H9 (cell line): Measurements from ENCODE around the gene UNC93A. TPM values are rescaled to one million over a fixed set of nuclear protein-coding genes. Genes with fewer than 3 reads are reported as not detected.

Experiments
- DNase-seq: peaks from one replicate; pipeline ENCODE4 v3.0.0-alpha.2; 2017
- H2AFZ ChIP-seq: one replicate; pipeline ENCODE4 v1.6.1; 2013; ENCODE audit warnings: mild to moderate bottlenecking, low read length, control low read depth, moderate library complexity
- H2AK5ac ChIP-seq: 2 replicates; pipeline ENCODE4 v1.6.1; 2013; ENCODE audit warnings: low read length, control low read depth, mixed read lengths; ENCODE audit not compliant: insufficient read length
- H2BK120ac ChIP-seq: one replicate; pipeline ENCODE4 v1.6.1; 2013; ENCODE audit warnings: low read depth, mild to moderate bottlenecking, low read length, control low read depth, inconsistent platforms; ENCODE audit not compliant: poor library complexity, severe bottlenecking
- H2BK12ac ChIP-seq: 2 replicates; pipeline ENCODE4 v1.6.1; 2013; ENCODE audit warnings: low read length, control low read depth, mixed read lengths, low read depth; ENCODE audit not compliant: insufficient read length
- H2BK15ac ChIP-seq: 2 replicates; pipeline ENCODE4 v1.6.1; 2013; ENCODE audit warnings: low read depth, low read length, control low read depth
- H2BK20ac ChIP-seq: one replicate; pipeline ENCODE4 v1.6.1; 2013; ENCODE audit warnings: low read depth, mild to moderate bottlenecking, low read length, control low read depth, inconsistent platforms; ENCODE audit not compliant: poor library complexity, severe bottlenecking
- H2BK5ac ChIP-seq: 2 replicates; pipeline ENCODE4 v1.6.1; 2013; ENCODE audit warnings: low read length, control low read depth, mixed read lengths; ENCODE audit not compliant: insufficient read length
- H3K14ac ChIP-seq: 2 replicates; pipeline ENCODE4 v1.6.1; 2013; ENCODE audit warnings: low read length, control low read depth; ENCODE audit not compliant: insufficient read depth
- H3K18ac ChIP-seq: 2 replicates; pipeline ENCODE4 v1.6.1; 2013; ENCODE audit warnings: low read depth, mild to moderate bottlenecking, mixed read lengths, low read length, control low read depth; ENCODE audit not compliant: insufficient read length
- H3K23ac ChIP-seq: 2 replicates; pipeline ENCODE4 v1.6.1; 2013; ENCODE audit warnings: low read length, control low read depth, mixed read lengths, low read depth; ENCODE audit not compliant: insufficient read length
- H3K23me2 ChIP-seq: 2 replicates; pipeline ENCODE4 v1.6.1; 2013; ENCODE audit warnings: low read depth, mild to moderate bottlenecking, mixed read lengths, low read length, control low read depth; ENCODE audit not compliant: insufficient read length, poor library complexity, severe bottlenecking
- H3K27ac ChIP-seq: 2 replicates; pipeline ENCODE4 v1.5.1; 2013; ENCODE audit warnings: low read length, control low read depth, mixed read lengths, low read depth; ENCODE audit not compliant: insufficient read length
- H3K27me3 ChIP-seq: 2 replicates; pipeline ENCODE4 v1.6.1; 2013; ENCODE audit warnings: low read length, control low read depth, inconsistent platforms; ENCODE audit not compliant: insufficient read depth
- H3K4ac ChIP-seq: 2 replicates; pipeline ENCODE4 v1.6.1; 2013; ENCODE audit warnings: low read depth, mild to moderate bottlenecking, control low read depth, inconsistent platforms, low read length, moderate library complexity
- H3K4me1 ChIP-seq: 2 replicates; pipeline ENCODE4 v1.6.1; 2013; ENCODE audit warnings: low read length, control low read depth, inconsistent platforms; ENCODE audit not compliant: insufficient read depth
- H3K4me2 ChIP-seq: 2 replicates; pipeline ENCODE4 v1.6.1; 2013; ENCODE audit warnings: low read length, control low read depth, mixed read lengths; ENCODE audit not compliant: insufficient read length, insufficient read depth
- H3K56ac ChIP-seq: 2 replicates; pipeline ENCODE4 v1.6.1; 2013; ENCODE audit warnings: low read depth, mild to moderate bottlenecking, mixed read lengths, low read length, control low read depth; ENCODE audit not compliant: insufficient read length
- H3K79me1 ChIP-seq: 2 replicates; pipeline ENCODE4 v1.6.1; 2013; ENCODE audit warnings: low read depth, mild to moderate bottlenecking, moderate library complexity, low read length, control low read depth, inconsistent platforms; ENCODE audit not compliant: insufficient read depth, poor library complexity, severe bottlenecking
- H3K79me2 ChIP-seq: 2 replicates; pipeline ENCODE4 v1.6.1; 2013; ENCODE audit warnings: low read length, control low read depth, inconsistent platforms; ENCODE audit not compliant: insufficient read depth
- H3K9ac ChIP-seq: 2 replicates; pipeline ENCODE4 v1.6.1; 2013; ENCODE audit warnings: low read length, control low read depth, mixed read lengths; ENCODE audit not compliant: insufficient read length; ENCODE audit errors: extremely low read depth
- H3K9me3 ChIP-seq: one replicate; pipeline ENCODE4 v1.6.1; 2013; ENCODE audit warnings: low read depth, low read length, inconsistent platforms; ENCODE audit not compliant: control insufficient read depth
- H3T11ph ChIP-seq: one replicate; pipeline ENCODE4 v1.6.1; 2013; ENCODE audit warnings: mild to moderate bottlenecking, low read length, control low read depth, inconsistent platforms
- H4K20me1 ChIP-seq: one replicate; pipeline ENCODE4 v1.6.1; 2013; ENCODE audit not compliant: control insufficient read depth, insufficient read length, insufficient read depth
- H4K5ac ChIP-seq: 2 replicates; pipeline ENCODE4 v1.6.1; 2013; ENCODE audit warnings: low read depth, mild to moderate bottlenecking, mixed read lengths, low read length, control low read depth; ENCODE audit not compliant: insufficient read length
- H4K8ac ChIP-seq: replicated peaks from 2 replicates; pipeline ENCODE4 v1.6.1; 2013; ENCODE audit warnings: low read length, control low read depth, mixed read lengths, low read depth; ENCODE audit not compliant: insufficient read length
- H4K91ac ChIP-seq: 2 replicates; pipeline ENCODE4 v1.6.1; 2013; ENCODE audit warnings: low read depth, mild to moderate bottlenecking, moderate library complexity, mixed read lengths, low read length, control low read depth; ENCODE audit not compliant: insufficient read length
- H3K27ac Mint-ChIP-seq, 3 experiments: 2 replicates in 2 of 3; 3 replicates in 1 of 3; pipeline ENCODE4 v1.8.0; 2020 to 2021; ENCODE audit warnings: mixed read lengths in 3 of 3, mild to moderate bottlenecking in 1 of 3, moderate library complexity in 1 of 3
- H3K27me3 Mint-ChIP-seq: 2 replicates; pipeline ENCODE4 v1.8.0; 2021; ENCODE audit warnings: low read depth, mild to moderate bottlenecking, moderate library complexity, mixed read lengths
- H3K36me3 Mint-ChIP-seq, 3 experiments: 2 replicates in 2 of 3; 3 replicates in 1 of 3; pipeline ENCODE4 v1.8.0; 2020 to 2021; ENCODE audit warnings: low read depth in 3 of 3, mixed read lengths in 3 of 3; ENCODE audit not compliant: insufficient read depth in 1 of 3
- H3K4me1 Mint-ChIP-seq, 2 experiments: 2 replicates each; pipeline ENCODE4 v1.8.0; 2020; ENCODE audit warnings: mixed read lengths in 2 of 2
- H3K4me3 Mint-ChIP-seq, 2 experiments: 2 replicates in 1 of 2; 3 replicates in 1 of 2; pipeline ENCODE4 v1.8.0; 2020 to 2021; ENCODE audit warnings: mild to moderate bottlenecking in 2 of 2, mixed read lengths in 2 of 2, moderate library complexity in 1 of 2
- H3K9me3 Mint-ChIP-seq, 2 experiments: 2 replicates in 1 of 2; 3 replicates in 1 of 2; pipeline ENCODE4 v1.8.0; 2020; ENCODE audit warnings: mild to moderate bottlenecking in 2 of 2, mixed read lengths in 2 of 2, moderate library complexity in 1 of 2
- WGBS: extraction: QIAGEN DNeasy Blood & Tissue Kit; methylation state at CpG from one replicate; pipeline ENCODE4 v1.1.7; 2013; ENCODE audit warnings: missing lambda C conversion rate, low lambda C conversion rate, mixed read lengths; ENCODE audit not compliant: insufficient read length; ENCODE audit errors: extremely low coverage; 5-methylcytosine and 5-hydroxymethylcytosine counted together
- total RNA-seq: library from RNA; stranded (reverse); gene quantifications from 2 replicates; pipeline ENCODE4 v1.2.1, GENCODE V29; 2021
- TF ChIP-seq, protein P1 (sequence below): fragments of 200-600 bp; sonication (generic); conservative IDR thresholded peaks from 3 replicates; pipeline ENCODE4 v1.8.0; 2021; ENCODE audit warnings: antibody characterized with exemption, mild to moderate bottlenecking

Gene UNC93A
- total RNA-seq, 1 experiment from 2014 or later: 0.70 TPM

GRCh38 chr6:167350731-167351655 lies 59.9 kb downstream of the UNC93A start:
- H4K91ac ChIP-seq: no peak overlapping the region
- Mint-ChIP-seq H3K9me3 (peaks cover 19 to 20% of the 10 kb centered on the region in 2 experiments), H3K36me3 (peaks cover 0 to 16% (median 13%) of the 10 kb centered on the region in 3 experiments; a peak in 5 of 7 replicates), H3K4me3 (peak overlapping the region; percentile 69 to 77), H3K4me1 (peaks cover 12 to 13% of the 10 kb centered on the region in 2 experiments), H3K27ac (no peak overlapping the region), H3K27me3 (peaks cover 43% of the 10 kb centered on the region)
- no peaks in the 10 kb centered on the region for H3K4me1 ChIP-seq
- H2BK120ac ChIP-seq: no peak overlapping the region
- no peak overlapping the region for H2BK20ac ChIP-seq
- H2AK5ac ChIP-seq: no peak overlapping the region
- no peaks in the 10 kb centered on the region for H3K79me1 ChIP-seq
- no peak overlapping the region for H3K23ac ChIP-seq
- H3K18ac ChIP-seq: peak overlapping the region; percentile 3
- peaks cover 6% of the 10 kb centered on the region; the same call in 1 of the 2 replicates for H3K27me3 ChIP-seq
- no peak overlapping the region for H3K27ac ChIP-seq
- DNase-seq: peak; percentile 93
- peak overlapping the region; percentile 66 for H3K14ac ChIP-seq
- no CpG with 5 or more reads among the region's 62 CpGs for WGBS
- no peak overlapping the region for H3K4ac ChIP-seq
- H4K5ac ChIP-seq: no peak overlapping the region
- no peaks in the 10 kb centered on the region for H3K9me3 ChIP-seq
- H4K20me1 ChIP-seq: no peaks in the 10 kb centered on the region
- peaks cover 8% of the 10 kb centered on the region for H3K23me2 ChIP-seq
- TF ChIP-seq, protein P1, sequence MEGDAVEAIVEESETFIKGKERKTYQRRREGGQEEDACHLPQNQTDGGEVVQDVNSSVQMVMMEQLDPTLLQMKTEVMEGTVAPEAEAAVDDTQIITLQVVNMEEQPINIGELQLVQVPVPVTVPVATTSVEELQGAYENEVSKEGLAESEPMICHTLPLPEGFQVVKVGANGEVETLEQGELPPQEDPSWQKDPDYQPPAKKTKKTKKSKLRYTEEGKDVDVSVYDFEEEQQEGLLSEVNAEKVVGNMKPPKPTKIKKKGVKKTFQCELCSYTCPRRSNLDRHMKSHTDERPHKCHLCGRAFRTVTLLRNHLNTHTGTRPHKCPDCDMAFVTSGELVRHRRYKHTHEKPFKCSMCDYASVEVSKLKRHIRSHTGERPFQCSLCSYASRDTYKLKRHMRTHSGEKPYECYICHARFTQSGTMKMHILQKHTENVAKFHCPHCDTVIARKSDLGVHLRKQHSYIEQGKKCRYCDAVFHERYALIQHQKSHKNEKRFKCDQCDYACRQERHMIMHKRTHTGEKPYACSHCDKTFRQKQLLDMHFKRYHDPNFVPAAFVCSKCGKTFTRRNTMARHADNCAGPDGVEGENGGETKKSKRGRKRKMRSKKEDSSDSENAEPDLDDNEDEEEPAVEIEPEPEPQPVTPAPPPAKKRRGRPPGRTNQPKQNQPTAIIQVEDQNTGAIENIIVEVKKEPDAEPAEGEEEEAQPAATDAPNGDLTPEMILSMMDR: peak; percentile 88
- no peak overlapping the region for H2BK5ac ChIP-seq
- no peak overlapping the region for H4K8ac ChIP-seq
- no peaks in the 10 kb centered on the region for H3K79me2 ChIP-seq
- H3K4me2 ChIP-seq: peak overlapping the region; percentile 50
- H3T11ph ChIP-seq: no peak overlapping the region
- H2BK15ac ChIP-seq: no peak overlapping the region
- no peak overlapping the region for H3K9ac ChIP-seq
- no peak overlapping the region for H2AFZ ChIP-seq
- H2BK12ac ChIP-seq: no peak overlapping the region
- H3K56ac ChIP-seq: no peak overlapping the region
